Measurements from ENCODE around the gene RPL27.
"Not testable (repeated sequence)": the region's sequence is repeated elsewhere in the genome, so short reads cannot be mapped to it uniquely, and the experiment has no call there.

RPL27 gene

GRCh38 chr17:42999003-42999525 is 845 bp downstream of the RPL27 start:
- DNase-seq (ENCODE audit: low read depth) = no peak
- TF ChIP-seq CTCF (conservative IDR thresholded peaks at IDR 0.05; ENCODE audit: low read length) = no peak
- peak overlapping the region; percentile 77 for H3K4me3 ChIP-seq (ENCODE audit: low read length)

GRCh38 chr17:43000894-43001293 is 2.7 kb downstream of the RPL27 start:
- H3K4me3 ChIP-seq (ENCODE audit: low read length); DNase-seq (ENCODE audit: low read depth): not testable (repeated sequence)

- no peak overlapping the region for H3K4me3 ChIP-seq (ENCODE audit: low read length)
- TF ChIP-seq CTCF (conservative IDR thresholded peaks at IDR 0.05; ENCODE audit: low read length) = no peak
- DNase-seq (ENCODE audit: low read depth) = peak; percentile 71
Measured at GRCh38 chr17:43003542-43004172, 5.4 kb downstream of the RPL27 start.

GRCh38 chr17:43006639-43007551 is 8.7 kb downstream of the RPL27 start, which contains the start of gene IFI35:
IFI35 (plus strand) TSS chr17:43006784; CDS start chr17:43006948, 164 bp downstream.
- peak within 1 kb of the TSS; percentile 69 for H3K4me3 ChIP-seq (ENCODE audit: low read length)
- TF ChIP-seq CTCF (conservative IDR thresholded peaks at IDR 0.05; ENCODE audit: low read length) = peak; percentile 41
- peak; percentile 79 for DNase-seq (ENCODE audit: low read depth)

GRCh38 chr17:43010667-43011308 is 12.6 kb downstream of the RPL27 start:
- no peak overlapping the region for H3K4me3 ChIP-seq (ENCODE audit: low read length)
- no peak for TF ChIP-seq CTCF (conservative IDR thresholded peaks at IDR 0.05; ENCODE audit: low read length)
- DNase-seq (ENCODE audit: low read depth) = no peak

- no peak for TF ChIP-seq CTCF (conservative IDR thresholded peaks at IDR 0.05; ENCODE audit: low read length)
- no peak overlapping the region for H3K4me3 ChIP-seq (ENCODE audit: low read length)
- DNase-seq (ENCODE audit: low read depth) = no peak
Measured at GRCh38 chr17:43011728-43012472, 13.7 kb downstream of the RPL27 start.

GRCh38 chr17:43013296-43013695 is 15.1 kb downstream of the RPL27 start:
- TF ChIP-seq CTCF (conservative IDR thresholded peaks at IDR 0.05; ENCODE audit: low read length) = no peak

More at GRCh38 chr17:43013296-43013695, 15.1 kb downstream of the RPL27 start:
- no peak overlapping the region for H3K4me3 ChIP-seq (ENCODE audit: low read length)
- DNase-seq (ENCODE audit: low read depth) = no peak

Data from AG10803 (cell line).